ENCODE results near the gene SKAP2.

The SKAP2 gene

DNA sequence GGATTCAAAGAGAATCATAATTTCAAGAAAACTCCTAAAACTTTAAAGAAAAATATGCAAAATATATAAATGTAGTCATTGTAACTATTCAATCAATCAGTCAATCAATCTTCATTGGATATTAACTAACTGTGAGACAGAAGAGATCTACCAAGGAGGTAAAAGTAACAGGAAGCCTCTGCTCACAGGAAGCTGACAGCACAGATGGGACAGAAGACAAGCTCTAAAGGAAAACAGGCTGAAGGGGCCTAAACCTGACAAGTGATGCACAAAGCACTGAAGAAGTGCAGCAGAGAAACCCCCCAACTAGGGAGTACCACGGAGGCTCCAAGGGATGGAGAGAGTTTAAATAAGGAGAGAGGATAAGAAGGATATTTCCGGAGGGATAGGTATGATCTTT, 173.0 kb downstream of the SKAP2 start:
- DNase-seq = no peak

DNA sequence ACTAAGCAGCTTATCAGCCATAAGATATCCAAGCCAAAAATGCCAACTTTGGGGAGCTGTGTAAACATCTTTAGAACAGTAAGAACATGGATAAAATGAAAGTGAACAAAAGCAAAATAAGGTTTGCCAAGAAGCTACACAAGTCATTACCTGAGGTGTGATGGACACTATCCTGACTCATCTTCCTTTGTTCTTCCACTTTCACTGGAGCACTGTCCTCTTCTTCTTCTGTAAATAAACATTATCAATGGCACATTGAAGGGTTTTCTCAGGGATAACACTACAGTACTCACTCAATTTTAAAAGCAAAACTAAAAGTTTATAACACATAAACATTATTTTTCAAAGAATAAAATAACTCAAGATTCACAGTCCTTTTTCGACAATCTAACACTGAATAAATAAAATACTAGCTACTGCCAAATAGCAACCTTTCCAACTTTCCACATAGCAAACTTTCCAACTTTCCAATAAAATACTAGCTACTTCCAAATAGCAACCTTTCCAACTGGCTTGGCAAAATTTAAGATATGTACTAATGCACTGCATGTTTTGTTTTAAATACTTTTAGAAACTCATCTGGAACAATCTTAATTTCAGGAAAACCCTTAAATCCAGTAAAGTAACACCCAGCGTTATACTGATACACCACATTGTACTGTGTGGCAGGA, 174.1 kb downstream of the SKAP2 start:
- DNase-seq = no peak

DNA sequence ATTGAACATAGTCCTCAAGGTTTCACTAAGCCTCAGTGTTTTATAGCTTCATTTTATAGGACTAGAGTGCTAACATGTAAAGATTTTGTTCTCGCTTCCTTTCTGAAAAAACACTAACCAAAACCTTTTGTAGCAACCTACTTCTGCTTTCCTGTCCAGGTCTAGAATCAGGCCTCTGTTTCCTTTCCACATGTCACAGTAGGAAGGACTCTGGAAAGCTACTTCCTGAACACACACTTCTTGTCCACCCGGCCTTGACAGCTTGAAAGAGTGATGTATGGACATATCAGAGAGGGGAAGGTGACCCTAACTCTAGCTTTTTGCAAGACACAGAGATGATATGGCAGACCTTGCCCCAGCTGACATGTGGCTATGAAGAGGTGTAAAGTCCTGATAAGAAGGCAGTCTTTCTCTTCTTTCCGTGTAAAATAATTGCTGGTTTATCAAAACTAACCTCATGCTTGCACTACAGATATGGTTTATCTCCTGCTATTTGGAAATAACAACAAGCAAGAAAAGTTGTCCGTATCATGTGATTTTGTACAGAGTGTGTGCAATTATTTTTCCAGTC, 175.4 kb downstream of the SKAP2 start:
- no peak for DNase-seq

- DNase-seq = no peak
These were observed 176.0 kb downstream of the SKAP2 start for GRCh38 chr7:26688388-26688787.

DNA sequence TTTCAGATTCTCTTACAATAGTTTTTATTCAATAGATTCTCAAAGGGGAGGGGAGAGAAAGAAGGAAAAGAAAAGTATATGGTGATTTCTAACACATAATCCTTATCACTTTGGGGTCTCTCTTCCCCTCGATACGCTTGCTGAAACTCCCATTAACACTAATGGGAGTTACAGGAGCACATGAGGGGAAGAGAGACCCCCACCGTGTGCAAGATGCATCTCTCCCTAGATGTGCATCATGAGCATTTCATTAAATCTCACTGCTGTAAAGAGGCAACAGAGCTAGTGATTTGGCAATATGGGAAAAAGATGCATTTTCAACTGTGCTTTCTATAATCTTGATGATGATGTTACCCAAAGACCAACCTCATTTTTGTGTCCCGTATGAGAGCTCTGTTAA, 177.4 kb downstream of the SKAP2 start:
- DNase-seq = no peak

DNA sequence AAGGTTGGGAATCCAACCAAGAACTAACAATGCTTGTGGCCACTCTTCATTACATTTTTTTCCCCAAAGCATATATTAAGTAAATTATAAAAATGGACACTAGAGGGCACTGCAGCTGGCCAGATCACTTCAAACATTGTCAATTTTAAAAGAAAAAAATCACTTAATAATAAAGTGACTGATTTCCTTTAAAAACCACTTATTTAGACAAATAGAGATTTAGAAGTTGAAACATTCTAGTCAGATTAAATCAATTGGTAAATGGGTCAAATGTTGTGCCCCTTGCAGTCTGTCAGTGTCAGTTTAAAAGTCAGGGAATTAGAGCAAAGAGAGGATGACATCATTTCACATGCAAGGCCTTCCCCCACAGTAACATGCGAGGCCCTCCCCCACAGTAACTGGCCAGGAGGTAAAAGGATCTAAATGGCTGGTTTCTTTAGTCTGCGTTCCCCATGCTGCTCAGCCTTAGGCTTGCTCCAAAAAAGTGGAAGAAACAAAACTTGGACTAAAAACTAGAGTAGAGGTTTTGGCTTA, 177.9 kb downstream of the SKAP2 start:
- DNase-seq = no peak

DNA sequence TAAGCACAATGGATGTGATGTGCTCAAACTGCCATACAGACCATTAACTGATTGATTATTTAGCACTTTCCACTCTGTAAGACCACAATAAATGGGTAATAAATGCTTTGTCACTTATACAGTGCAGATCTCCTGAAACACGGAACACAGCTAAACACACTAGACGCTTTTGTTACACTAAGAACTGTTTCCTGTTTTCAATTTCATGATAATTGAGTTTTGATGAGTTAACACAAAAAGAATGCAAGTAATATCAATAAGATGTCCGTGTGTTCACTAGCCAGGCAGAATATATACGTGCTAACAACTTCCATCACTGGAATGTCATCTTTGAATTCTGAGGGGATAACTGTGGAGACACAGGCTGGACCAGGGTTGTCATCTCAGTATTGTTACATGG, 178.8 kb downstream of the SKAP2 start:
- no peak for DNase-seq

- DNase-seq = no peak
These were observed 179.9 kb downstream of the SKAP2 start for GRCh38 chr7:26684447-26684846.

DNA sequence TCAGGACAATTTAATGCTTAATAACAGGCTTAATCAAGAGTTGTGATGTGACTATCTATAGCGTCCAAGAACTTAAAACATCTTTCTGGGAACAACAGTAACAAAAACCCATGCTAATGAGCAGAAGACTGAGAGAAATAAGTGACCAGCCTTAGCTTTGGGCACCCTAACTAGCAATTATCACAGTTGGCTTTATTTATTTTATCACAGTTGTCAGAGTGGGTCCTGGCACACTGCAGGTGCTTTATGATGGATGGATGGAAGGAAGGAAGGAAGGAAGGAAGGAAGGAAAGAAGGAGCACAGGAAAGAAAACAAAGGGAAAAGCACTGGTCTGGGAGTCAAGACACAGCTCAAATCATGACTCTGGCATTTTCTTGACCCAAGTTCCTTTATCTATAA, 181.1 kb downstream of the SKAP2 start:
- no peak for DNase-seq

DNA sequence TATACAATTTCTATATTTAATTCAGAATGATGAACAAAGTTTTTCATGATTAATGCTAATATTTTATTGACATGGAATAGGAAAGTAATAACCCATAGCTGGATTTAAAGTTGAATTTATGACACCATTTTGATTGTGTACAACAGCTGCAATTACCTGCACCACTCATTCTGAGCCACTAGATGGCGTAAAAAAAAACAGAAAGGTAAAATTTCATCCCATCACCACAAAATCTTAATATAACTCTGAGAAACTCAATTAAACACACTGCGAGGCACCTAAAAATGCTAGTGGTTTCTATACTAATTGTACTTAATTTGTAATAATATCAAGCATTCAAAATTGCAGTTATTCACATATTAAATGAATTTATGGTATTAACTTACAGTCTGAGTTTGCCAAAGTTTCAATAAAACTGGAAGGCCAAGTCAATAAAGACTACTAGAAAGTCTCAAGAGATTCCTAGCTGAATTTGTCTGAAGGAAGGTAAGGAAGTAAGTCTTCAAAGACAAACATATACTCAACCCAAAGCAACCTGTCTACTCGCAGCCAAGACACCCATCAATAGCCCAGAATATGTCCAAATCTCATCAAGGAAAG, 182.5 kb downstream of the SKAP2 start:
- DNase-seq = no peak

DNA sequence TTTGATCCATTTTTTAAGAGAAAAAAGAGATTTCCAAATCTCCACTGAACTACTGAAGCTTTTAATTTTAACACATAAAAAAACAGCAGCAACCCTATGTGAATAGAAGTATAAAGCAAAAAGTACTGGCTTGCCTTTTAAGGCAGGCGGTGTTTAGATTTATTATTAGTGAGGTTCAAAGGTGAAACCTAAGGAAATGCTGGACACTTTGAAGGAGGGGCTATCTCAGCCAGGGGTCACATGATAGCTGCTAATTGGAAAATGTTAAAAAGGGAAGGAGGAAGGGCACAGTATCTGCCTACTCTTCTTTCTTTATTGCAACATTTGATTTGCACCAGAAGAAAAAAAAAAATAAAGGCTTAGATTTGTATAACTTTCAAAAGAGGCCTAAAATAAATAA, 183.8 kb downstream of the SKAP2 start:
- DNase-seq = no peak

- DNase-seq = no peak
These were observed 189.1 kb downstream of the SKAP2 start for GRCh38 chr7:26675143-26675887.

DNA sequence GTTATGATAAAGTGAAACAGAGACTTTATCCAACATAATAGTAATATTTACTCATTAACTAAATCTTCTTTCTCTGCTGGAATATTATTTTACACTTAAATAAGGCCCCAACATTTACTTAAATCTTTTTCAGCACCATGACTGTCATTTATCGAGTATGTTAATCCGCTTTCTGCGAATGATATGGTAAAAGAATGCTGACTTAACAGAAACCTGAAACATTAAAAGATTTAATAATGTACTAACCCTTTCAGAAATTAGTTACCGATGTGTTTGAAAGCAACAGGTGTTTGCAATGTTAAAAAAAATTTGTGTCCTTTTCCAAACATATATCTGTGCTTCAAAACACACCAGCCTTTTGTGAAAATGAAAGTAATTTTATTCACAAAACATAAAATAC, 190.5 kb downstream of the SKAP2 start:
- DNase-seq = no peak

- no peak for DNase-seq
These were observed 191.1 kb downstream of the SKAP2 start for GRCh38 chr7:26673271-26673670.

DNA sequence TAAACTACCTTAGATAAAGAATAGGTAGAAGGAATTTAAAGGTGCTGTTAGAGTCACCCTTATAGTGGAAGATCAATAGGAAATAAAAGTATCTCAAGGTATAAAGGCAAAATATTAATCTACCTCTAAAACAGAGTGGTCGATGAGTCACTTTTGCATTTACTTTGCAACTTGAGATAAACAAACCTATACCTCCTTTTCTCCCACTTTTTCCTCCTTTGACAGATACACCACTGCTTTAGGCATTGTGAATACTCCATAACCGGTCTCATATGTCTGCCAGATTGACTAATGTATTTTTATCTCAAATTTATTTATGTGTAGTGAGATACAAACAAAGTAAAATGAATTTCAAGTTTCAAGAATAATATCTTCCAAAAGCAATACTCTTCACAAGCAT, 193.5 kb downstream of the SKAP2 start:
- no peak for DNase-seq

- no peak for DNase-seq
These were observed 194.1 kb downstream of the SKAP2 start for GRCh38 chr7:26670290-26670689.

DNA sequence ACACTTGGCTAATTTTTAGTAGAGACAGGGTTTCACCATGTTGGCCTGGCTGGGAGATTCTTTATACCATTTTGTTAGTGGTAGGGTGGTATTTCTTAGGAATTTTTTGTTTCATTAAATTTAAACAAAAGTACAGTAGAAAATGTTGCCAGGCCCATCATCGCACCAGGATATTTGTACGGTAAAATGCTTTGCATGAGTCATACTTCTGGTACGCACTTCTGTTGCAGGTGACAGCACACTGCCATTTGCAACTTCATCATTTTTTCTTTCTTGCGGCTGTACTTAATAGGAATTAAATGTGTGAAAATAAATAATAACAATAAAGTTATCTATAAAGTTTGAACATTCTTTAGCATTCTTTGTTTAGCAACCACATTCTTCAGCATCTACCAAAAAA, 195.6 kb downstream of the SKAP2 start:
- no peak for DNase-seq

DNA sequence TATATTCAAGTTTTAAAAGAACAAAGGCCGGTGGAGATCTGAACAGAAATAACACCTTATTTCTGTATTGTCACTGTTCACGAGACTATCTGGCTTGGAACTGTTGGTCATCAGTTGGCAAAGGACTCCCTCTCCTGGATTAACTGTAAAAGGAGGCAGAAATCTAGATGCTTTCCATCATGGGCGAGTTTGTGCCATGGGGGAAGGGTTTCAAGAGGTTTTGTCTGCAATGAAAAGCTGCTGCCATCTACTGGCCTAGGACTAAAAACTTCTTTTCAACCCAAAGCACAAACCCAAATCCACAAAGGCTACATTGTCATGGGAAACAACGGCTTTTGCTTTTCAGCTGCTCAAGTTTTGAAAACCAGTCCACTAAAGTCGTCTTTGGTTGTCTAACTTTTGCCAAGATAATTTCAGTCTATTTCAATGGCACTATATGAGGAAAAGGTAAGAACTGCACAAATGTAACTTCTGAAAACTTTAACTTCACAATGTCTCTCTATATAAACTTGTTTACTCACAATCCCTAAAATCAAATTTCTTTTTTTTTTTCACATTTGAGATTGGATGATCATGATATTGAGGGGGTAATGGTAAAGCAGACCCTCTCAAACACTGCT, 196.8 kb downstream of the SKAP2 start:
- DNase-seq = peak; percentile 31 to 44

GRCh38 chr7:26664735-26665416, 199.5 kb downstream of the SKAP2 start:
- no peak for DNase-seq

DNA sequence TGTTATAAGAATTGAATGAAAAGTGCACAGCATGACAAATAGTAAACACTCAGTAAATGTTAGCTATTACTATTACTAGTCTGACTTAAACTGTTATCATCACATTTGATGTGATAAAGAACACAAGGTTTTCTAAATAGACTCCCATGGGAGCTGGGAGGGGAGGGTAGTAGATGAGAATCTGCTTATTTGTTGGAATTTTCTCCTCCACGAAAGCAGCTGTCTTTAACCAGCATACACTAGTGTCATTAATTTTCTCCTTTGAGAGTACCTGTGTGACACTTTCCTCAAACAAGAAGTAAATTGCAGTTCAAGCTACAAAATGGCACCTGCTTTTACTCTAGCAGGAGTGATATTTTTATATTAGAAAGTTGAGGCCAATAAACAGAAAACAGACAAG, 200.1 kb downstream of the SKAP2 start:
- DNase-seq = no peak

- no peak for DNase-seq
These were observed 200.5 kb downstream of the SKAP2 start for GRCh38 chr7:26663874-26664273.

- DNase-seq = no peak
These were observed 201.7 kb downstream of the SKAP2 start for GRCh38 chr7:26662646-26663045.

GRCh38 chr7:26659121-26659520, 205.3 kb downstream of the SKAP2 start:
- DNase-seq = no peak
